ENCODE results near the gene ENTREP1.

DNA sequence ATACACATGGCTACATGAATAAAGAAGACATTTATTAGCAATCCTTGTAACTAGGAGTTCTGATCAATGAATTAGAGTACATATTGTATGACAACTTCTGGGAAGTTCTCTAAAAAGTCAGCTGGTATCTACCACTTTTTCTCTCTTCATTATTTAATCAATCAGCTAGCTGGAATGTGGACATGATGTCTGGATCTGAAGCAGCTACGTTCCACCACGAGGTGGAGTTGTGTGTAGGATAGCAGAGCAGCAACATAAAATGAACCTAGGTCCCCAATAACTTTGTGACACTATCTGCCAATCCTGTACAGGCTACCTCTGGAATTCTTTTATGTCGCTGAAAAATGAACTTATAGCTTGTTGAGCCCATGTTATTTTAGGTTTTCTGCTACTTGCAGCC lies 32.9 kb upstream of the ENTREP1 start:
- no peak for TF ChIP-seq CTCF (IDR thresholded peaks at IDR 0.05; ENCODE audit: insufficient read depth, low read length, poor library complexity, severe bottlenecking)
- TF ChIP-seq EZH2phosphoT487 (conservative IDR thresholded peaks at IDR 0.05; ENCODE audit: low read length): no peak
